ENCODE data around the gene PITPNB.
A peak's percentile ranks its signal among the peaks of the same experiment; 100 is the strongest.

PITPNB gene

GRCh38 chr22:27919222-27919941 is at the start of gene PITPNB:
Gene PITPNB, minus strand, starts transcription at chr22:27919256. Its CDS starts 65 bp downstream, at chr22:27919191.
- peak; percentile 96 to 99 for DNase-seq

- DNase-seq, result peak in 1 of 2 experiments; percentile 39
Observed at GRCh38 chr22:27966168-27967064, 47.4 kb upstream of the PITPNB start.

- DNase-seq, result no peak
Observed at GRCh38 chr22:27962268-27963044, 43.4 kb upstream of the PITPNB start.

GRCh38 chr22:27961680-27962079 is 42.6 kb upstream of the PITPNB start:
- no peak for DNase-seq

GRCh38 chr22:27961182-27961581 is 42.1 kb upstream of the PITPNB start:
- no peak for DNase-seq

GRCh38 chr22:27959335-27960090 is 40.5 kb upstream of the PITPNB start:
- no peak for DNase-seq

- DNase-seq, result no peak
Observed at GRCh38 chr22:27952779-27953178, 33.7 kb upstream of the PITPNB start.

GRCh38 chr22:27952091-27952490 is 33.0 kb upstream of the PITPNB start:
- no peak for DNase-seq

GRCh38 chr22:27949421-27949820 is 30.4 kb upstream of the PITPNB start:
- DNase-seq, result no peak

GRCh38 chr22:27948569-27948968 is 29.5 kb upstream of the PITPNB start:
- no peak for DNase-seq

- no peak for DNase-seq
Observed at GRCh38 chr22:27947448-27947847, 28.4 kb upstream of the PITPNB start.

- DNase-seq, result no peak
Observed at GRCh38 chr22:27941143-27941542, 22.1 kb upstream of the PITPNB start.

- DNase-seq, result no peak
Observed at GRCh38 chr22:27937453-27937852, 18.4 kb upstream of the PITPNB start.

GRCh38 chr22:27935897-27936296 is 16.8 kb upstream of the PITPNB start:
- no peak for DNase-seq

GRCh38 chr22:27934069-27934468 is 15.0 kb upstream of the PITPNB start:
- no peak for DNase-seq

- no peak for DNase-seq
Observed at GRCh38 chr22:27933186-27933983, 14.3 kb upstream of the PITPNB start.

GRCh38 chr22:27930331-27931060 is 11.4 kb upstream of the PITPNB start:
- peak in 1 of 2 experiments; percentile 54 for DNase-seq

- DNase-seq, result no peak
Observed at GRCh38 chr22:27927608-27928007, 8.6 kb upstream of the PITPNB start.

- DNase-seq, result no peak
Observed at GRCh38 chr22:27925331-27925730, 6.3 kb upstream of the PITPNB start.

GRCh38 chr22:27919942-27920755 is 1.1 kb upstream of the PITPNB start:
- DNase-seq, result peak; percentile 70 to 88
